NB4 (cell line): ENCODE measurements around the gene TMEM238L.

Experiments used
- POLR2A ChIP-seq: IDR thresholded peaks from 2 replicates; pipeline ENCODE4 v1.6.1; 2011; ENCODE audit warnings: mild to moderate bottlenecking; ENCODE audit not compliant: insufficient read length; ENCODE audit errors: extremely low read depth
- TF ChIP-seq, protein P1 (sequence below): IDR thresholded peaks from one replicate; pipeline ENCODE4 v1.5.1; 2012; ENCODE audit warnings: low read depth, low read length
- TF ChIP-seq, protein P2 (sequence below): IDR thresholded peaks from 2 replicates; pipeline ENCODE4 v1.6.1; 2011; ENCODE audit warnings: low read depth, low read length

DNA sequence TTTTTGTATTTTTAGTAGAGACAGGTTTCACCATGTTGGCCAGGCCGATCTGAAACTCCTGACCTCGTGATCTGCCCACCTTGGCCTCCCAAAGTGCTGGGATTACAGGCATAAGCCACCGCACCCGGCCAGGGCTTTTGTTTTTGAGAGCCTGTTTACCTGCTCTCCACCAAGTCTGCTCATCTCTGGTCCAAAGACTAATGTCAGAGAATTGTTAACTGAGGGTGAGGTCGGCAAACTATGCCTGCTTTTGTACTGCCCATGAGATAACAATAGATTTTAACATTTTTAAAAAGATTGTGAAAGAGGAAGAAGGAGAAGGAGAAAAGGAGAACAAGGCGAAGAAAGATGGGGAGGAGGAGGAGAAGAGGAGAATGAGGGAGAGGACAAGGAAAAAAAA lies 26.0 kb downstream of the TMEM238L start:
- TF ChIP-seq, protein P1, sequence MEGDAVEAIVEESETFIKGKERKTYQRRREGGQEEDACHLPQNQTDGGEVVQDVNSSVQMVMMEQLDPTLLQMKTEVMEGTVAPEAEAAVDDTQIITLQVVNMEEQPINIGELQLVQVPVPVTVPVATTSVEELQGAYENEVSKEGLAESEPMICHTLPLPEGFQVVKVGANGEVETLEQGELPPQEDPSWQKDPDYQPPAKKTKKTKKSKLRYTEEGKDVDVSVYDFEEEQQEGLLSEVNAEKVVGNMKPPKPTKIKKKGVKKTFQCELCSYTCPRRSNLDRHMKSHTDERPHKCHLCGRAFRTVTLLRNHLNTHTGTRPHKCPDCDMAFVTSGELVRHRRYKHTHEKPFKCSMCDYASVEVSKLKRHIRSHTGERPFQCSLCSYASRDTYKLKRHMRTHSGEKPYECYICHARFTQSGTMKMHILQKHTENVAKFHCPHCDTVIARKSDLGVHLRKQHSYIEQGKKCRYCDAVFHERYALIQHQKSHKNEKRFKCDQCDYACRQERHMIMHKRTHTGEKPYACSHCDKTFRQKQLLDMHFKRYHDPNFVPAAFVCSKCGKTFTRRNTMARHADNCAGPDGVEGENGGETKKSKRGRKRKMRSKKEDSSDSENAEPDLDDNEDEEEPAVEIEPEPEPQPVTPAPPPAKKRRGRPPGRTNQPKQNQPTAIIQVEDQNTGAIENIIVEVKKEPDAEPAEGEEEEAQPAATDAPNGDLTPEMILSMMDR = no peak
- no peak for TF ChIP-seq POLR2A
- TF ChIP-seq, protein P2, sequence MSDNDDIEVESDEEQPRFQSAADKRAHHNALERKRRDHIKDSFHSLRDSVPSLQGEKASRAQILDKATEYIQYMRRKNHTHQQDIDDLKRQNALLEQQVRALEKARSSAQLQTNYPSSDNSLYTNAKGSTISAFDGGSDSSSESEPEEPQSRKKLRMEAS = no peak
